Hippocampal formation (tissue), 2 donors: ENCODE measurements around the gene HNRNPL.
A peak's percentile ranks its signal among the peaks of the same experiment; 100 is the strongest.
"Not testable (repeated sequence)": the region's sequence is repeated elsewhere in the genome, so short reads cannot be mapped to it uniquely, and the experiment has no call there.

Source experiments
- DNase-seq, 2 donors: peaks; one replicate each; lab custom pipeline; 2025; lab: John Stamatoyannopoulos, UW

HNRNPL gene

GRCh38 chr19:38849860-38850435, at the start of gene HNRNPL:
TSS of gene HNRNPL (minus strand) at chr19:38849986. CDS start at chr19:38849966, 20 bp downstream.
- peak; percentile 100 for DNase-seq

- no peak for DNase-seq
These were observed 49.1 kb upstream of the HNRNPL start for GRCh38 chr19:38898788-38899446.

- DNase-seq = no peak
These were observed 45.2 kb upstream of the HNRNPL start for GRCh38 chr19:38894968-38895367.

GRCh38 chr19:38893341-38893771, 43.6 kb upstream of the HNRNPL start:
- DNase-seq = peak in 1 of 2 donors; percentile 4

GRCh38 chr19:38892841-38893240, 43.1 kb upstream of the HNRNPL start:
- no peak for DNase-seq

GRCh38 chr19:38891771-38892170, 42.0 kb upstream of the HNRNPL start:
- peak; percentile 62 to 72 for DNase-seq

GRCh38 chr19:38890686-38891085, 40.9 kb upstream of the HNRNPL start:
- no peak for DNase-seq

GRCh38 chr19:38889803-38890202, 40.0 kb upstream of the HNRNPL start:
- no peak for DNase-seq

- DNase-seq = no peak
These were observed 39.1 kb upstream of the HNRNPL start for GRCh38 chr19:38888876-38889275.

- not testable (repeated sequence) for DNase-seq
These were observed 34.9 kb upstream of the HNRNPL start for GRCh38 chr19:38884691-38885090.

GRCh38 chr19:38883286-38883685, 33.5 kb upstream of the HNRNPL start:
- no peak for DNase-seq

- no peak for DNase-seq
These were observed 31.3 kb upstream of the HNRNPL start for GRCh38 chr19:38880882-38881609.

GRCh38 chr19:38880076-38880881, 30.5 kb upstream of the HNRNPL start:
- DNase-seq = no peak

GRCh38 chr19:38879400-38879751, 29.6 kb upstream of the HNRNPL start:
- DNase-seq = no peak

GRCh38 chr19:38878575-38879399, 29.0 kb upstream of the HNRNPL start:
- DNase-seq = no peak

GRCh38 chr19:38877781-38878574, 28.2 kb upstream of the HNRNPL start, which contains the start of gene RINL:
TSS of gene RINL (minus strand) at chr19:38878275. CDS start at chr19:38876742, 1,533 bp downstream.
- peak in 1 of 2 donors; percentile 9 for DNase-seq

GRCh38 chr19:38875656-38876395, 26.0 kb upstream of the HNRNPL start:
- DNase-seq = no peak

GRCh38 chr19:38873400-38873799, 23.6 kb upstream of the HNRNPL start:
- not testable (repeated sequence) for DNase-seq

- no peak for DNase-seq
These were observed 20.8 kb upstream of the HNRNPL start for GRCh38 chr19:38870612-38871011.
